NCI-H128 (cell line): ENCODE measurements around the gene AIG1.
"Not testable (repeated sequence)": the region's sequence is repeated elsewhere in the genome, so short reads cannot be mapped to it uniquely, and the experiment has no call there.

ENCODE experiments used
- DNase-seq: peaks from one replicate; lab custom pipeline; 2025; ENCODE audit not compliant: unreplicated experiment; lab: John Stamatoyannopoulos, UW

Gene AIG1

GRCh38 chr6:143060806-143061596, at the start of gene AIG1:
Gene AIG1 (plus strand): TSS chr6:143060889. CDS start chr6:143060926, 37 bp downstream.
- no peak for DNase-seq

GRCh38 chr6:143014764-143015163, 45.9 kb upstream of the AIG1 start:
- no peak for DNase-seq

GRCh38 chr6:143015300-143015706, 45.4 kb upstream of the AIG1 start:
- no peak for DNase-seq

- DNase-seq: no peak
These were observed 41.7 kb upstream of the AIG1 start for GRCh38 chr6:143018955-143019354.

GRCh38 chr6:143020862-143021261, 39.8 kb upstream of the AIG1 start:
- not testable (repeated sequence) for DNase-seq

GRCh38 chr6:143021543-143021942, 39.1 kb upstream of the AIG1 start:
- no peak for DNase-seq

GRCh38 chr6:143022587-143022986, 38.1 kb upstream of the AIG1 start:
- DNase-seq: no peak

- DNase-seq: no peak
These were observed 37.0 kb upstream of the AIG1 start for GRCh38 chr6:143023695-143024094.

GRCh38 chr6:143024977-143025376, 35.7 kb upstream of the AIG1 start:
- no peak for DNase-seq

- DNase-seq: no peak
These were observed 33.8 kb upstream of the AIG1 start for GRCh38 chr6:143026696-143027449.

- DNase-seq: no peak
These were observed 25.9 kb upstream of the AIG1 start for GRCh38 chr6:143034689-143035334.

- DNase-seq: no peak
These were observed 23.2 kb upstream of the AIG1 start for GRCh38 chr6:143037470-143037869.

GRCh38 chr6:143038833-143039232, 21.9 kb upstream of the AIG1 start:
- DNase-seq: no peak

GRCh38 chr6:143039548-143039947, 21.1 kb upstream of the AIG1 start:
- no peak for DNase-seq

GRCh38 chr6:143040018-143040417, 20.7 kb upstream of the AIG1 start:
- DNase-seq: no peak

GRCh38 chr6:143044345-143044744, 16.3 kb upstream of the AIG1 start:
- not testable (repeated sequence) for DNase-seq

- DNase-seq: no peak
These were observed 11.1 kb upstream of the AIG1 start for GRCh38 chr6:143049611-143050010.

- no peak for DNase-seq
These were observed 10.2 kb upstream of the AIG1 start for GRCh38 chr6:143050509-143050908.

- no peak for DNase-seq
These were observed 8.4 kb upstream of the AIG1 start for GRCh38 chr6:143052282-143052681.

- no peak for DNase-seq
These were observed 6.8 kb upstream of the AIG1 start for GRCh38 chr6:143053856-143054255.

GRCh38 chr6:143054329-143054728, 6.4 kb upstream of the AIG1 start:
- no peak for DNase-seq

GRCh38 chr6:143055213-143055612, 5.5 kb upstream of the AIG1 start:
- DNase-seq: no peak
